Mucosa of stomach (tissue), 1 donor: Measurements from ENCODE around the gene PKD2.

Experiments used
- H3K27me3 ChIP-seq: one replicate; pipeline ENCODE4 v1.7.0; 2013; ENCODE audit warnings: mild to moderate bottlenecking, low read length; ENCODE audit not compliant: control insufficient read depth, insufficient read depth
- H3K36me3 ChIP-seq: one replicate; pipeline ENCODE4 v1.7.0; 2013; ENCODE audit warnings: low read length; ENCODE audit not compliant: control insufficient read depth, insufficient read depth
- H3K4me1 ChIP-seq: one replicate; pipeline ENCODE4 v1.7.0; 2013; ENCODE audit warnings: mild to moderate bottlenecking, low read length; ENCODE audit not compliant: control insufficient read depth, insufficient read depth
- H3K4me3 ChIP-seq: one replicate; pipeline ENCODE4 v1.7.0; 2013; ENCODE audit warnings: low read length
- H3K9ac ChIP-seq: one replicate; pipeline ENCODE4 v1.7.0; 2013; ENCODE audit warnings: mild to moderate bottlenecking, low read length, moderate library complexity
- H3K9me3 ChIP-seq: one replicate; pipeline ENCODE4 v1.7.0; 2013; ENCODE audit warnings: mild to moderate bottlenecking, low read length, moderate library complexity; ENCODE audit not compliant: control insufficient read depth
- donor health status: Pancreatic carcinoma.

Gene PKD2

GRCh38 chr4:88007304-88008121 lies at the start of gene PKD2:
PKD2 (plus strand) TSS chr4:88007635; CDS start chr4:88007734, 99 bp downstream.
- no peaks in the 10 kb centered on the region for H3K27me3 ChIP-seq
- H3K9ac ChIP-seq = peak within 1 kb of the TSS; percentile 63
- H3K9me3 ChIP-seq = no peaks in the 10 kb centered on the region
- H3K36me3 ChIP-seq = no peaks in the 10 kb centered on the region
- H3K4me1 ChIP-seq = peaks cover 5% of the 10 kb centered on the region
- no peak within 1 kb of the TSS for H3K4me3 ChIP-seq

- no peaks in the 10 kb centered on the region for H3K36me3 ChIP-seq
- H3K9ac ChIP-seq = no peak overlapping the region
- no peak overlapping the region for H3K4me3 ChIP-seq
- peaks cover 2% of the 10 kb centered on the region for H3K27me3 ChIP-seq
- no peaks in the 10 kb centered on the region for H3K4me1 ChIP-seq
- H3K9me3 ChIP-seq = no peaks in the 10 kb centered on the region
Observed at GRCh38 chr4:87961993-87962392, 45.4 kb upstream of the PKD2 start.

- Histone ChIP-seq H3K36me3 (no peaks in the 10 kb centered on the region), H3K9ac (no peak overlapping the region), H3K9me3 (no peaks in the 10 kb centered on the region), H3K4me1 (no peaks in the 10 kb centered on the region), H3K27me3 (peaks cover 2% of the 10 kb centered on the region), H3K4me3 (no peak overlapping the region)
Observed at GRCh38 chr4:87962398-87963146, 44.9 kb upstream of the PKD2 start.

GRCh38 chr4:87965501-87965975 lies 41.9 kb upstream of the PKD2 start:
- H3K4me3 ChIP-seq = no peak overlapping the region
- no peak overlapping the region for H3K9ac ChIP-seq
- H3K9me3 ChIP-seq = no peaks in the 10 kb centered on the region
- peaks cover 2% of the 10 kb centered on the region for H3K27me3 ChIP-seq
- no peaks in the 10 kb centered on the region for H3K36me3 ChIP-seq
- no peaks in the 10 kb centered on the region for H3K4me1 ChIP-seq

- Histone ChIP-seq H3K27me3 (peaks cover 2% of the 10 kb centered on the region), H3K4me3 (no peak overlapping the region), H3K9ac (no peak overlapping the region), H3K36me3 (no peaks in the 10 kb centered on the region), H3K4me1 (no peaks in the 10 kb centered on the region), H3K9me3 (no peaks in the 10 kb centered on the region)
Observed at GRCh38 chr4:87966095-87966496, 41.3 kb upstream of the PKD2 start.

GRCh38 chr4:87967193-87967592 lies 40.2 kb upstream of the PKD2 start:
- Histone ChIP-seq H3K27me3 (peaks cover 2% of the 10 kb centered on the region), H3K4me1 (no peaks in the 10 kb centered on the region), H3K9ac (no peak overlapping the region), H3K36me3 (no peaks in the 10 kb centered on the region), H3K4me3 (no peak overlapping the region), H3K9me3 (no peaks in the 10 kb centered on the region)

GRCh38 chr4:87970121-87970520 lies 37.3 kb upstream of the PKD2 start:
- Histone ChIP-seq H3K36me3 (no peaks in the 10 kb centered on the region), H3K4me1 (no peaks in the 10 kb centered on the region), H3K27me3 (peaks cover 8% of the 10 kb centered on the region), H3K9me3 (no peaks in the 10 kb centered on the region), H3K9ac (no peak overlapping the region), H3K4me3 (no peak overlapping the region)

- Histone ChIP-seq H3K4me3 (no peak overlapping the region), H3K4me1 (no peaks in the 10 kb centered on the region), H3K9ac (no peak overlapping the region), H3K36me3 (no peaks in the 10 kb centered on the region), H3K27me3 (peaks cover 6% of the 10 kb centered on the region), H3K9me3 (no peaks in the 10 kb centered on the region)
Observed at GRCh38 chr4:87971866-87972265, 35.6 kb upstream of the PKD2 start.

- H3K27me3 ChIP-seq = peaks cover 6% of the 10 kb centered on the region
- H3K4me1 ChIP-seq = no peaks in the 10 kb centered on the region
- H3K4me3 ChIP-seq = no peak overlapping the region
- H3K9ac ChIP-seq = no peak overlapping the region
- no peaks in the 10 kb centered on the region for H3K9me3 ChIP-seq
- no peaks in the 10 kb centered on the region for H3K36me3 ChIP-seq
Observed at GRCh38 chr4:87973283-87974169, 33.9 kb upstream of the PKD2 start.

- H3K9ac ChIP-seq = no peak overlapping the region
- no peaks in the 10 kb centered on the region for H3K36me3 ChIP-seq
- peaks cover 6% of the 10 kb centered on the region for H3K27me3 ChIP-seq
- no peak overlapping the region for H3K4me3 ChIP-seq
- no peaks in the 10 kb centered on the region for H3K4me1 ChIP-seq
- no peaks in the 10 kb centered on the region for H3K9me3 ChIP-seq
Observed at GRCh38 chr4:87974856-87975462, 32.5 kb upstream of the PKD2 start.

GRCh38 chr4:87975466-87975865 lies 32.0 kb upstream of the PKD2 start, which contains the start of gene SPP1:
SPP1 (plus strand) TSS chr4:87975714; CDS start chr4:87976896, 1,182 bp downstream.
- Histone ChIP-seq H3K36me3 (no peaks in the 10 kb centered on the region), H3K27me3 (peaks cover 6% of the 10 kb centered on the region), H3K4me1 (no peaks in the 10 kb centered on the region), H3K9me3 (no peaks in the 10 kb centered on the region), H3K4me3 (no peak within 1 kb of the TSS), H3K9ac (no peak within 1 kb of the TSS)
